Measurements from ENCODE around the gene FAM181B.

Gene FAM181B

DNA sequence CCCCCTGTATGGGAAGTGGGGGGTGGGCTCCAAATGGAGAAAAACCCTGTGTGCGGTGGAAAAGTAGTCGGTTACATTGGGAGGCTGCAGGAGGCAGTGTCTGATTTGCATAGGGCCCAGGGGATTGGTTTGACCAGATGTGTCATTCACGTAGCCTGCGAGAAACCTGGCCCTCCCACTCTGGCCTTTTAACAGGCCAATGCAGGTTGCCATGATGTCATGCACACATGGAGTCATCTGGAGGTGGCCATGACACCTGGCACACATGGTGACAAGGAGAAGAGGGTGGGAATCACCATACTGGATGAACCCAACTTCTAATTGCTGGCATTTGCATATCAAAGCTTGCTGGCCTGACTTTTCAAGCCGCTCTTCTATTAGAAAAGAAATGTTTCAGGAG, 50.6 kb downstream of the FAM181B start:
- ATAC-seq (ENCODE audit: low read depth) = no peak
- H3K4me3 Mint-ChIP-seq = no peak overlapping the region
- H3K27ac Mint-ChIP-seq = no peak overlapping the region

DNA sequence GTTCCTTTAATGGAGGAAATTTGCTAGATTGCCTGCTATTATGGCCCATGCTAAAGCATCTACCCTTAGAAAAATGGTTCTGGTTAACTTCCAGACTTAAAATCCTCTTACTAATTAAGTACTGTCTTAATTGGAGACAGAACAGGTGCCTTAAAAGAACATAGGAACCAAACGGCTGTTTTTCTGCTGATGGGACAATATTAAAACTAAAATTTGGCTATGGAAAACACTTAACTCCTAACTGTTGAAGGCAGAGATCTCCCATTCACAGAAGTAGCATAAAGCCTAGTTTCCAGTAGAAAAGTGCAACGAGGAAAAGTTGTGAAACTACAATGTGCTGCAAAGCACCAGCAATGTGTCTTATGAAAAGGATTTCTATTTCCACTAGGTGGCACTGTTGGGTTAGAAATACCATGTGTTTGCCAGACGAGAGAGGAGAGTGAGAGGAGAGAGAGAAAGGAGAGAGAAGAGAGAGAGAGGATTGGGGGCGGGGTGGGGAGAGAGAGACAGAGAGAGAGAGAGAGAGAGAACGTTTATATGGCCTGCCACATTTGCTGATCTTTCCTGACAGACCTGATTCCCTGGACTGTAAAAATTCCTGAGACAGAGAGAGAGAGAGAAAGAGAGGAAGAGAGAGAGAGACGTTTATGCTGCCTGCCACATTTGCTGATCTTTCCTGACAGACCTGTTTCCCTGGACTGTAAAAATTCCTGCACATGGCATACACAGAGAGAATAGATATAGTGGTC, 51.5 kb downstream of the FAM181B start:
- H3K27ac Mint-ChIP-seq = no peak overlapping the region
- ATAC-seq (ENCODE audit: low read depth) = peak; percentile 48
- no peaks in the 10 kb centered on the region for H3K36me3 Mint-ChIP-seq
- peaks cover 5% of the 10 kb centered on the region for H3K9me3 Mint-ChIP-seq
- H3K4me1 Mint-ChIP-seq = peaks cover 4% of the 10 kb centered on the region
- H3K27me3 Mint-ChIP-seq = peaks cover 12% of the 10 kb centered on the region
- peak in 1 of 2 donors; percentile 35 for DNase-seq (ENCODE audit: low spot score in 2 of 2)
- no peak overlapping the region for H3K4me3 Mint-ChIP-seq

More for the DNA sequence above, 50.6 kb downstream of the FAM181B start:
- H3K4me1 Mint-ChIP-seq = peaks cover 4% of the 10 kb centered on the region
- no peaks in the 10 kb centered on the region for H3K36me3 Mint-ChIP-seq
- peaks cover 12% of the 10 kb centered on the region for H3K27me3 Mint-ChIP-seq
- peaks cover 5% of the 10 kb centered on the region for H3K9me3 Mint-ChIP-seq
- no peak for DNase-seq (ENCODE audit: low spot score in 2 of 2)

DNA sequence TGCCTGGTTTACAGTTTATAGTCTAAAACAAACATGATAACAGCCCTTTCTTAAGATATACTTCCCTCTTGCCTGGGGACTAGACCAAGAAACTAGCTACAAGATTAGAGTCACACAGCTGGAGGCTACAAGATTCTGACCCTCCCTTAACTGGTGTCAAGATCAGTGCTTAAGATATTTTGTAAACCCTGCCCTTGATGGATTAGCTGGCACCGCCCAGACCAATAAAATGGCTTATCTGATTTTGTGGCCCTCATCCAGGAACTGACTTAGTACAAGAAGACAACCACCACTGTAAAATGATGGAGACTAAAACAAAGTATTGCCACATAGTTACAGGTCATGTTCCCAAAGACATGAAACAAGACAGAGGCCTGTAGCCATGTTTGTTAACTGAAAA, 53.4 kb downstream of the FAM181B start:
- DNase-seq (ENCODE audit: low spot score in 2 of 2) (no peak), ATAC-seq (ENCODE audit: low read depth) (no peak)
- Mint-ChIP-seq H3K4me3 (no peak overlapping the region), H3K9me3 (peaks cover 5% of the 10 kb centered on the region), H3K27me3 (peaks cover 12% of the 10 kb centered on the region), H3K27ac (no peak overlapping the region), H3K36me3 (no peaks in the 10 kb centered on the region), H3K4me1 (peaks cover 4% of the 10 kb centered on the region)
